HepG2 (cell line): Measurements from ENCODE around the gene ZNF500.

ENCODE experiments used
- HMG20B ChIP-seq: conservative IDR thresholded peaks from 2 replicates; pipeline ENCODE4 v1.6.1; 2016; ENCODE audit warnings: missing genetic modification reagents, missing compliant biosample characterization
- RBFOX2 ChIP-seq: fragments of 200-400 bp; formaldehyde crosslinking; IDR thresholded peaks from 2 replicates; pipeline ENCODE4 v1.6.1; 2017; ENCODE audit warnings: low read depth, mild to moderate bottlenecking, low read length
- REST ChIP-seq, 2 experiments: IDR thresholded peaks; 2 replicates each; pipeline ENCODE4 v1.6.1; 2011 to 2012; ENCODE audit warnings: low read length in 2 of 2, borderline replicate concordance in 1 of 2, low read depth in 1 of 2, mild to moderate bottlenecking in 1 of 2, moderate library complexity in 1 of 2
- THAP8 ChIP-seq: sonication (generic); formaldehyde crosslinking; IDR thresholded peaks from 2 replicates; pipeline ENCODE4 v1.5.1; 2020; ENCODE audit warnings: missing genetic modification reagents, mild to moderate bottlenecking, borderline replicate concordance
- ZBTB37 ChIP-seq: sonication (generic); formaldehyde crosslinking; IDR thresholded peaks from 2 replicates; pipeline ENCODE4 v1.4.0; 2020; ENCODE audit warnings: mild to moderate bottlenecking, missing genetic modification reagents
- ZNF431 ChIP-seq: sonication (generic); formaldehyde crosslinking; IDR thresholded peaks from 2 replicates; pipeline ENCODE4 v1.9.0; 2022; ENCODE audit warnings: missing genetic modification reagents, low read depth, mild to moderate bottlenecking, borderline replicate concordance

- TF ChIP-seq REST (IDR thresholded peaks at IDR 0.05; ENCODE audit: borderline replicate concordance in 1 of 2, low read depth in 1 of 2, low read length in 2 of 2) (no peak), RBFOX2 (no peak), THAP8 (CRISPR knock-in tag) (no peak), ZNF431 (CRISPR knock-in tag) (no peak), HMG20B (CRISPR knock-in tag) (no peak), ZBTB37 (CRISPR knock-in tag) (no peak)
Measured at GRCh38 chr16:4700380-4700996, 66.5 kb downstream of the ZNF500 start.
